Endodermal cell (in vitro differentiated cells): ENCODE measurements around the gene RPS10. TPM values are rescaled to one million over a fixed set of nuclear protein-coding genes. Genes with fewer than 3 reads are reported as not detected.
A peak's percentile ranks its signal among the peaks of the same experiment; 100 is the strongest.
"Not testable (repeated sequence)": the region's sequence is repeated elsewhere in the genome, so short reads cannot be mapped to it uniquely, and the experiment has no call there.

Experiments
- DNase-seq: peaks from one replicate; pipeline ENCODE4 v3.0.0-alpha.2; 2017
- H3K27ac ChIP-seq: 2 replicates; pipeline ENCODE4 v1.5.1; 2013; ENCODE audit warnings: mild to moderate bottlenecking, low read depth, low read length, moderate library complexity
- H3K27me3 ChIP-seq: 2 replicates; pipeline ENCODE4 v1.6.1; 2013; ENCODE audit warnings: mild to moderate bottlenecking, low read length, moderate library complexity; ENCODE audit not compliant: insufficient read depth, control insufficient read depth, poor library complexity, severe bottlenecking
- H3K36me3 ChIP-seq: 2 replicates; pipeline ENCODE4 v1.7.0; 2013; ENCODE audit warnings: mild to moderate bottlenecking, low read length, moderate library complexity; ENCODE audit not compliant: control insufficient read depth, insufficient read depth
- H3K4me1 ChIP-seq: one replicate; pipeline ENCODE4 v1.7.0; 2013; ENCODE audit warnings: low read length; ENCODE audit not compliant: control insufficient read depth, insufficient read depth
- H3K4me3 ChIP-seq: 2 replicates; pipeline ENCODE4 v1.5.1; 2013; ENCODE audit warnings: mild to moderate bottlenecking, low read length, moderate library complexity
- H3K9ac ChIP-seq: 2 replicates; pipeline ENCODE4 v1.6.1; 2013; ENCODE audit warnings: mild to moderate bottlenecking, low read length, moderate library complexity; ENCODE audit not compliant: poor library complexity, severe bottlenecking; ENCODE audit errors: extremely low read depth
- H3K9me3 ChIP-seq: 2 replicates; pipeline ENCODE4 v1.6.1; 2013; ENCODE audit warnings: mild to moderate bottlenecking, low read length, moderate library complexity; ENCODE audit not compliant: control insufficient read depth
- H3K27ac Mint-ChIP-seq: 2 replicates; pipeline ENCODE4 v1.8.0; 2020; ENCODE audit warnings: mixed read lengths
- H3K27me3 Mint-ChIP-seq: 2 replicates; pipeline ENCODE4 v1.8.0; 2021; ENCODE audit warnings: mild to moderate bottlenecking, mixed read lengths; ENCODE audit not compliant: insufficient read depth
- H3K36me3 Mint-ChIP-seq: 2 replicates; pipeline ENCODE4 v1.8.0; 2020; ENCODE audit warnings: low read depth, mixed read lengths
- H3K4me1 Mint-ChIP-seq: 2 replicates; pipeline ENCODE4 v1.8.0; 2020; ENCODE audit warnings: mixed read lengths
- H3K4me3 Mint-ChIP-seq: 2 replicates; pipeline ENCODE4 v1.8.0; 2020; ENCODE audit warnings: mild to moderate bottlenecking, moderate library complexity, mixed read lengths
- H3K9me3 Mint-ChIP-seq: 2 replicates; pipeline ENCODE4 v1.8.0; 2020; ENCODE audit warnings: mild to moderate bottlenecking, mixed read lengths
- WGBS, 2 experiments: methylation state at CpG; one replicate each; pipeline versions ENCODE4 v1.1.5 to v1.1.7; 2013; ENCODE audit warnings: missing lambda C conversion rate in 2 of 2, mixed read lengths in 1 of 2; ENCODE audit not compliant: insufficient coverage in 1 of 2, insufficient read length in 1 of 2; 5-methylcytosine and 5-hydroxymethylcytosine counted together
- total RNA-seq, 2 donors: library from RNA; stranded (reverse); fragmentation: NEBNext Ultra II Directional in 1 of 2; extraction: Animal tissue kit (Norgen Biotek cat#: 25700) in 1 of 2; gene quantifications; 2 replicates in 1 of 2; 3 replicates in 1 of 2; pipeline ENCODE4 v1.2.1, GENCODE V29; 2021
- TF ChIP-seq, protein P1 (sequence below): fragments of 200-600 bp; sonication (generic); conservative IDR thresholded peaks from 2 replicates; pipeline ENCODE4 v1.5.0; 2021; ENCODE audit warnings: antibody characterized with exemption, mild to moderate bottlenecking

RPS10 gene
- total RNA-seq, 2 donors from 2014 or later: 1,892 to 2,030 TPM

DNA sequence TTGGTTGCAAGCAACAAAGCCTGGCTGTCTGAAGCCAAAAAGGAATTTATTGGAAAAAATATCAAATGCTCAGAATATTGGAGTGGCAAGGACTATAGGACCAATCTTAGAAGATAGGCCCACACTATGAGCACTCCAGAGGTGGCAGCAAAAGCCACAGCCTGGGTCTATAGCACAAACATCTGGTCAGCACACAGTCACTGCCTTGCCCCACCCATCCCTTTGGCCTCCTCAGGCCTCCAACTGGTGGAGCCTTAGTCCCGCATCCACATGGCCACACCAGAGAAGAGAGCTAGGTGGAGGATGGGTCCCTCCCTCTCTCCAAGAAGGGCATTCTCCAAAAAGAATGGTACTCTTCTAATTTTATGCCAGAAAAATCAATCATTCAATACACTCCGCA lies 47.4 kb downstream of the RPS10 start:
- TF ChIP-seq, protein P1, sequence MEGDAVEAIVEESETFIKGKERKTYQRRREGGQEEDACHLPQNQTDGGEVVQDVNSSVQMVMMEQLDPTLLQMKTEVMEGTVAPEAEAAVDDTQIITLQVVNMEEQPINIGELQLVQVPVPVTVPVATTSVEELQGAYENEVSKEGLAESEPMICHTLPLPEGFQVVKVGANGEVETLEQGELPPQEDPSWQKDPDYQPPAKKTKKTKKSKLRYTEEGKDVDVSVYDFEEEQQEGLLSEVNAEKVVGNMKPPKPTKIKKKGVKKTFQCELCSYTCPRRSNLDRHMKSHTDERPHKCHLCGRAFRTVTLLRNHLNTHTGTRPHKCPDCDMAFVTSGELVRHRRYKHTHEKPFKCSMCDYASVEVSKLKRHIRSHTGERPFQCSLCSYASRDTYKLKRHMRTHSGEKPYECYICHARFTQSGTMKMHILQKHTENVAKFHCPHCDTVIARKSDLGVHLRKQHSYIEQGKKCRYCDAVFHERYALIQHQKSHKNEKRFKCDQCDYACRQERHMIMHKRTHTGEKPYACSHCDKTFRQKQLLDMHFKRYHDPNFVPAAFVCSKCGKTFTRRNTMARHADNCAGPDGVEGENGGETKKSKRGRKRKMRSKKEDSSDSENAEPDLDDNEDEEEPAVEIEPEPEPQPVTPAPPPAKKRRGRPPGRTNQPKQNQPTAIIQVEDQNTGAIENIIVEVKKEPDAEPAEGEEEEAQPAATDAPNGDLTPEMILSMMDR: no peak
- H3K9ac ChIP-seq: no peak overlapping the region
- DNase-seq: no peak
- WGBS, 2 experiments: 91 to 100% methylated on average over 1 to 2 of the region's 2 CpGs
- H3K27ac ChIP-seq: no peak overlapping the region
- H3K9me3 ChIP-seq: no peaks in the 10 kb centered on the region
- H3K9me3 Mint-ChIP-seq: no peaks in the 10 kb centered on the region
- H3K27ac Mint-ChIP-seq: peak overlapping the region; percentile 75
- no peaks in the 10 kb centered on the region for H3K4me1 ChIP-seq
- no peaks in the 10 kb centered on the region for H3K27me3 ChIP-seq
- H3K36me3 Mint-ChIP-seq: peaks cover 11% of the 10 kb centered on the region
- peaks cover 13% of the 10 kb centered on the region for H3K4me1 Mint-ChIP-seq
- H3K4me3 Mint-ChIP-seq: no peak overlapping the region
- no peaks in the 10 kb centered on the region for H3K27me3 Mint-ChIP-seq
- peaks cover 3% of the 10 kb centered on the region for H3K36me3 ChIP-seq
- no peak overlapping the region for H3K4me3 ChIP-seq

DNA sequence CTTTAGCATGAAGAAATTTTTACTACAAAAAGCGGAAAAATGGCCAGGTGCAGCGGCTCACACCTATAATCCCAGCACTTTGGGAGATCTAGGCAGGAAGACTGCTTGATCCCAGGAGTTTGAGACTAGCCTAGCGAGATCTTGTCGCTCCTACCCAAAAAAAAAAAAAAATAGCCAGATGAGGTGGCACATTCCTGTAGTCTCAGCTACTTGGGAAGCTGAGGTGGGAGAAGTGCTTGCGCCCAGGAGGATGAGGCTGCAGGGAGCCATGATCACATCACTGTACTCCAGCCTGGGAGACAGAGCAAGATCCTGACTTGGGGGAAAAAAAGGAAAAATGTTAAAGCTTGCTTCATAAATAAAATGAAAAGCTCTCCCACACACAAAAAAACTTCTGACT lies 47.9 kb downstream of the RPS10 start:
- Mint-ChIP-seq H3K4me1 (peaks cover 10% of the 10 kb centered on the region), H3K4me3 (no peak overlapping the region), H3K27me3 (no peaks in the 10 kb centered on the region), H3K27ac (peak overlapping the region; percentile 75), H3K36me3 (peaks cover 8% of the 10 kb centered on the region), H3K9me3 (no peaks in the 10 kb centered on the region)
- DNase-seq: peak; percentile 63
- H3K4me3 ChIP-seq: no peak overlapping the region
- WGBS, 2 experiments: 91% methylated on average over 5 of the region's 5 CpGs
- H3K27me3 ChIP-seq: no peaks in the 10 kb centered on the region
- H3K36me3 ChIP-seq: peaks cover 3% of the 10 kb centered on the region
- H3K9me3 ChIP-seq: no peaks in the 10 kb centered on the region
- no peaks in the 10 kb centered on the region for H3K4me1 ChIP-seq
- H3K27ac ChIP-seq: no peak overlapping the region
- TF ChIP-seq, protein P1: no peak
- no peak overlapping the region for H3K9ac ChIP-seq

DNA sequence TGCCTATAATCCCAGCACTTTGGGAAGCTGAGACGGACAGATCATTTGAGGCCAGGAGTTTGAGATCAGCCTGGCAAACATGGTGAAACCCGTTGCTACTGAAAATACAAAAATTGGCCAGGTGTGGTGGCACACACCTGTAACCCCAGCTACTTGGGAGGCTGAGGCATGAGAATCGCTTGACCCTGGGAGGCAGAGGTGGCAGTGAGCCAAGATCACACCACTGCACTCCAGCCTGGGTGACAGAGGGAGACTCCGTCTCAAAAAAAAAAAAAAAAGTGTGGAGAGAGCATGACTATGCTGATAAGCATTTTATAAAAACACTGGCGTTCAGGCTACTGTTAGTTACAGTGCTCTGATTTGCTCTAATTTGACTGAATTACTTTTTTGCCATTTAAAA lies 48.3 kb downstream of the RPS10 start:
- not testable (repeated sequence) for H3K4me3 ChIP-seq, H3K27ac ChIP-seq, H3K36me3 Mint-ChIP-seq, DNase-seq, H3K27me3 Mint-ChIP-seq, H3K4me3 Mint-ChIP-seq, H3K9ac ChIP-seq, H3K27me3 ChIP-seq, H3K36me3 ChIP-seq, H3K9me3 ChIP-seq, H3K4me1 ChIP-seq, H3K9me3 Mint-ChIP-seq
- H3K4me1 Mint-ChIP-seq: peaks cover 10% of the 10 kb centered on the region
- peak overlapping the region; percentile 75 for H3K27ac Mint-ChIP-seq
- WGBS, 2 experiments: 96 to 97% methylated on average over 3 to 5 of the region's 5 CpGs

DNA sequence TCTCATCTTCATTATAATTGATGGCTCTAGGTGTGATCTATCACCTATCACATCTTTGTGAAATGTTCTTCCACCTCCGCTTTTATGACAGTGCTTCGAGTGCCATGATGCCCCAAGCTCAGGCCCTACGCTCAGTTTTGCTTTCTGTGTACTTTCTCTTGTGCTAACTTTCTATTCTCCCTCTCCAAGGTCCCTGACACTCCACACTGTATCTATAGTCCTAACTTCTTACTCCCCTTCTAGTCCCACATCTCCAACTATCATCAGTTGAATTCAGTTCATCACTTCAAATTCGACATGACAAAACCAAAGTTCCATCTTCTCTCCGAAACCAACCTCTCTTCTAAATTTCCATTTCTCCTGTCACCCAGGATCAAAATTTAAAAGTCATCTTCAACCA lies 50.0 kb downstream of the RPS10 start:
- no peak overlapping the region for H3K27ac Mint-ChIP-seq
- Histone ChIP-seq H3K27me3 (no peaks in the 10 kb centered on the region), H3K4me1 (no peaks in the 10 kb centered on the region), H3K4me3 (no peak overlapping the region), H3K9ac (no peak overlapping the region), H3K27ac (no peak overlapping the region), H3K36me3 (peaks cover 3% of the 10 kb centered on the region), H3K9me3 (no peaks in the 10 kb centered on the region)
- no peak overlapping the region for H3K4me3 Mint-ChIP-seq
- TF ChIP-seq, protein P1: no peak
- H3K9me3 Mint-ChIP-seq: no peaks in the 10 kb centered on the region
- 92 to 96% methylated on average over 5 of the region's 5 CpGs for WGBS, 2 experiments
- peaks cover 10% of the 10 kb centered on the region for H3K4me1 Mint-ChIP-seq
- H3K36me3 Mint-ChIP-seq: peaks cover 11% of the 10 kb centered on the region
- no peaks in the 10 kb centered on the region for H3K27me3 Mint-ChIP-seq
- DNase-seq: no peak
